Measurements from ENCODE around the gene CIAO2A.

Gene CIAO2A

DNA sequence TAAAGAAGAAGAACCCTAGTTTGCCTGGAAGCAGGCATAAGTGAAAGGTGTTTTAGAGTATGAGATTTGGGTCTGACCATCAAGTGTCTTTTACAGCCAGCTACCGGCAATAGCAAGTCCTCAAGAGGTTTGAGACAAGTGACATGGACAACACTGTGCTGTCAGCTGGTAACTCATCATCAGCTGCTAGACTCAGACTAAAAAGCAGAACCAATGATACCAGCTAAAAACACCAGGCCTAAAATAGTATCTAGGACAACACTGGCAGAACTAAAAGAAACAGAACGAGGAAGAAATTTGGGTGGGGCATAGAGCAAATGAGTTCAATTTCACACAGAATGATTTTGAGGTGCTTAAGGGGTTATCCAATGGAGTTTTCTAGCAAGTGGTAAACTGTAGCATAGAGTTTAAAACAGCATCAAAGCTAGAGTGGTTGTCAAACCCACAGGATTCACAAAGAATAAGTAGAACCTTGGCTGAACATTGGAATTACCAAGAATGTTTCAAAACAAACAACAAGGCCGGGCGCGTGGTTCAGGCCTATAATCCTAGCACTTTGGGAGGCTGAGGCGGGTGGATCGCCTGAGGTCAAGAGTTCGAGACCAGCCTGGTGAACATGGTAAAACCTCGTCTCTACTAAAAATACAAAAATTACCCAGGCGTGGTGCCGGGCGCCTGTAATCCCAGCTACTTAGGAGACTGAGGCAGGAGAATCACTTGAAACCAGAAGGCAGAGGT, 3.9 kb downstream of the CIAO2A start:
- TF ChIP-seq ZFX (IDR thresholded peaks at IDR 0.05), result no peak
- TF ChIP-seq, protein P1, sequence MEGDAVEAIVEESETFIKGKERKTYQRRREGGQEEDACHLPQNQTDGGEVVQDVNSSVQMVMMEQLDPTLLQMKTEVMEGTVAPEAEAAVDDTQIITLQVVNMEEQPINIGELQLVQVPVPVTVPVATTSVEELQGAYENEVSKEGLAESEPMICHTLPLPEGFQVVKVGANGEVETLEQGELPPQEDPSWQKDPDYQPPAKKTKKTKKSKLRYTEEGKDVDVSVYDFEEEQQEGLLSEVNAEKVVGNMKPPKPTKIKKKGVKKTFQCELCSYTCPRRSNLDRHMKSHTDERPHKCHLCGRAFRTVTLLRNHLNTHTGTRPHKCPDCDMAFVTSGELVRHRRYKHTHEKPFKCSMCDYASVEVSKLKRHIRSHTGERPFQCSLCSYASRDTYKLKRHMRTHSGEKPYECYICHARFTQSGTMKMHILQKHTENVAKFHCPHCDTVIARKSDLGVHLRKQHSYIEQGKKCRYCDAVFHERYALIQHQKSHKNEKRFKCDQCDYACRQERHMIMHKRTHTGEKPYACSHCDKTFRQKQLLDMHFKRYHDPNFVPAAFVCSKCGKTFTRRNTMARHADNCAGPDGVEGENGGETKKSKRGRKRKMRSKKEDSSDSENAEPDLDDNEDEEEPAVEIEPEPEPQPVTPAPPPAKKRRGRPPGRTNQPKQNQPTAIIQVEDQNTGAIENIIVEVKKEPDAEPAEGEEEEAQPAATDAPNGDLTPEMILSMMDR (conservative IDR thresholded peaks at IDR 0.05), result no peak
- H3K27ac ChIP-seq, result no peak overlapping the region

DNA sequence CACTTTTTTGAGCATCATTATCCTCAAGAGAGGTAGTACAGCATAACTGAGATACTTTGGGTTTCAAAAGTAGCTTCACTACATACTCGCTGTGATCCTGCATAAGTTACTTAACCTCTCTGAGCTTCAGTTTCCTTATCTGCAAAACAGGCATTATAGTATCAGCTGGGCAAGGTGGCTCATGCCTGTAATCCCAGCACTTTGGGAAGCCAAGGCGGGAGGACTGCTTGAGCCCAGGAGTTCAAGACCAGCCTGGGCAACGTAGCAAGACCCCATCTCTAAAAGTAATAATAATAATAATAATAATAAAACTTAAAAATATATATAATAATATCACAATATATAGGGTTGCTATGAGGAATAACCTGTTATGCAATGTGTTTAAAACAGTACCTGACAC, 10.9 kb downstream of the CIAO2A start:
- TF ChIP-seq, protein P1 (conservative IDR thresholded peaks at IDR 0.05), result no peak
- TF ChIP-seq ZFX (IDR thresholded peaks at IDR 0.05), result no peak

DNA sequence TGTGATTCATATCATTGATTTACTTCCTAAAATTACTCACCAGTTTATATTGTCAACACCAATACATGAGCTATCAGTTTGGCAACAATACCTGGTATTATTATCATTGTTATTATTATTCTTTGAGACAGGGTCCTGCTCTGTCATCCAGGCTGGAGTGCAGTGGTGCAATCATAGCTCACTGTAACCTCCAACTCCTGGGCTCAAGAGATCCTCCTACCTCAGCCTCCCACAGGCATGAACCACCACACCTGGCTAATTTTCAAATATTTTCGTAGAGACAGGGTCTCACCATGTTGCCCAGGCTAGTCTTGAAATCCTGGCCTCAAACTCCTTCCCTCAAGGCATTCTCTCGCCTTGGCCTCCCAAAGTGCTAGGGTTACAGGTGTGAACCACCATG, 20.1 kb downstream of the CIAO2A start:
- peak overlapping the region; percentile 34 for H3K27ac ChIP-seq

More for the DNA sequence above, 10.9 kb downstream of the CIAO2A start:
- H3K27ac ChIP-seq, result no peak overlapping the region

DNA sequence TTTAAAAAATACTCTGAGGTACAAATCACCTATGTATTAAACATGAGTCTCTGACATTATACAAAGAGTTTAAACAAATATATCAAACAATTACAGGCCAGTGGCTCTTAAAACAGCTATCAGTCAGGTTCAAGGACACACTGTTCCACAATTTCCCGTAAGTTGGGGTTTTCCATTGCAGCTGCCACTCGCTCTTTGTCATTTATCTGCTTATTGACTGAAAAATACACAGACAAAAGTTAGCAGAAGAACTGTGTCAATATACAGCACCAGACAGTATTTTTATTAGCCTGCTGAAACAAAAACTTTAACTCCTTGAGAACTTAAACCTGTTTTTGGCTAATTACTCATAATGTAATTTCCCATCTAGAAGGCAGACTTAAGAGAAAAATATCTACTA, 20.8 kb downstream of the CIAO2A start:
- no peak for TF ChIP-seq ZFX (IDR thresholded peaks at IDR 0.05)
- TF ChIP-seq, protein P1 (conservative IDR thresholded peaks at IDR 0.05), result no peak
- no peak overlapping the region for H3K27ac ChIP-seq

DNA sequence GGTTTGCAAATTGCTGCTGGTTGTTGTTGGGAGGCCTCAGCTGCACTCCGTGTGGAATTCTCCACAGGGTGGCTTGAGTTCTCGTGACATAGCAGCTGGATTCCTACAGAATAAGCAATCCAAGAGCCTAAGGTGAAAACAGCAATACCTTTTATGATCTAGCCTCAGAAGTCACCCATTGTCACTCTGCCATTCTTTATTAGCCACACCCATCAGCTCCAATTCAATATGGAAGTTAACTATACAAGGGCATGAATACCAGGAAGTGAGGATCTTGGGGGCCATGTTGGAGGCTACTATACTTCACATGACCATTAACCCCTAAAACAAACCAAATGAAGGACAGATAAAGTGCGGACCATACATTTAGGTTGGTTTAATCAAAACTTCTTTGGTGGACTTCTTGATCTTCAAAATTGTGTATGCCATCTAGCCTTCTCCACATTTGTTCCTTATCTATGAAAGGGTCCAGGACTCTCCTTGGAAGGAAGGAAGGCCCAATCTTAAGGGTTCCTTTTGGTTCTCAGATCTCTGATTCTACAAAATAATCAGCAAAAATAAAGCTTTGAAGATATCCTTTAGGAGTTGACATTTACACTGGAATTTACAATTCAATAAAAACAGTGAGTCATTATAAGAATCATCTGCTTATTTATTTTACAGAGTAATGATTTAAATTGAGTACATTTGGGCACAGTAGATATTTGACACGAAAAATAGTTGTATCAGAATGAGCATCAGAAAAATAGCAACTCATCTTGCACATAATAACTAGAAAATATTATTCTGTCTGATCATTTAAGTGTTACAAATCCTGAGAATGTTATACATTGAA, 21.5 kb downstream of the CIAO2A start:
- peak overlapping the region; percentile 22; the same call in 1 of the 2 replicates for H3K27ac ChIP-seq
- TF ChIP-seq, protein P1 (conservative IDR thresholded peaks at IDR 0.05), result no peak
- no peak for TF ChIP-seq ZFX (IDR thresholded peaks at IDR 0.05)

DNA sequence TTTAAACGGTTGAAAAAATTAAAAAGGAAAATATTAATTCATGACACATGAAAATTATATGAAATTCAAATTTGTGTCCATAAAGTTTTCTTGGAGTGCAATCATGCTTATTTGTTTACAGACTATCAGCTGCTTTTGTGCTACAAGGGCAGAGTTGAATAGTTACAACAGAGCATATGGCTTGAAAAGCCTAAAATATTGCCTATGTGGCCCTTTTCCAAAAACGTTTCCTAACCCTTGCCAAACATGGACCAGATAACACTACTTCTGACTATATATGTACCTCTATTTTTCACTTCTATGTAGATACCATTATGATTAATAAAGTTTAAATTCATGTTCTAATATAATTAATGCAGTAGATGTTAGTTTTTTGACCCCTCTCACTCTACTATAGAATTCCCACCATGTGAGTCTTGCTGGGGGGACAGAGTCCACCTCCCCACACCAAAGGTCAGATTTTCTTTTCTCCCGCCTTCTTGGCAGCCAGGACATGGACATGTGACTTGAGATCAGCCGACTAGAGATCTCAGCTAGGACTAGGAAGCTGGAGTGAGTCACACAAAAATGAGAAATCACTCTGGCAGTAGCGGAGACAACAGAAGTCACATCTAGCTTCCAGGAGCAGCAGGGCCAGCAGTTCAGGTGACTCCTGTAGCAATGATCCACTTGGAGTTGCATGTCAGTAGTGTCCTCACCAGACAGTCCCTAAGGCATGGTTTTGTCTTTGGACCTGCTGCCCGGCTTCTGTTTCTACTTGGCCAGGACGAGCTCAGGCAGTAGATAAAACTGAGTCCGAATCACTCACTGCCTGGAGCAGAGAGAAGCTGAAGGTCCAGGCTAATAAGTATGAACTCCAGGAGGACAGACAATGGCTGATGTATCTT, 22.4 kb downstream of the CIAO2A start:
- peak overlapping the region; percentile 22; the same call in 1 of the 2 replicates for H3K27ac ChIP-seq
- TF ChIP-seq, protein P1 (conservative IDR thresholded peaks at IDR 0.05), result no peak
- TF ChIP-seq ZFX (IDR thresholded peaks at IDR 0.05), result no peak

DNA sequence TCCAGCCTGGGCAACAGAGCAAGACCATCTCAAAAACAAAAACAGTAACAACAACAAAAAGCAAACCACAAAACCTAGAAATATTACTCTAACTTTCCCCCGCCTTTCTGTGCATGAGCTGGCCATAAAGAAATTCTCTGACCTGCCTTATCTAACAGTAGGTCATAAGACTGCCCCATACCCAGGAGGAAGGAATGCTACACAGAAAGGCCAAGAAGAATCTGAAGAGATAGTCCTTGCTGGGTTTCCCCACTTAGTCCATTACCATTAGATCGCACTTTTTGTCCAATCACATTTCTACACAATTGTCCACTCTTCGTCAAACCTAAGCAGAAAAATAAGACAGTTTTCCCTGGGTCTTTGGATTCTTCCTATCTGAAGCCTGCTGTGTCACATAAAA, 23.5 kb downstream of the CIAO2A start:
- H3K27ac ChIP-seq, result no peak overlapping the region
- TF ChIP-seq, protein P1 (conservative IDR thresholded peaks at IDR 0.05), result no peak
- TF ChIP-seq ZFX (IDR thresholded peaks at IDR 0.05), result no peak

Data from C4-2B (cell line).